Mesendoderm (in vitro differentiated cells): ENCODE data around the gene NCCRP1.
"Not testable (repeated sequence)": the region's sequence is repeated elsewhere in the genome, so short reads cannot be mapped to it uniquely, and the experiment has no call there.

Experiments
- DNase-seq: peaks from one replicate; pipeline ENCODE4 v3.0.0; 2013
- H2AK5ac ChIP-seq: 2 replicates; pipeline ENCODE4 v1.6.1; 2013; ENCODE audit warnings: low read length, inconsistent platforms
- H2BK120ac ChIP-seq: 2 replicates; pipeline ENCODE4 v1.6.1; 2013; ENCODE audit warnings: low read depth, mild to moderate bottlenecking, low read length, moderate library complexity, mixed read lengths
- H2BK15ac ChIP-seq: replicated peaks from 2 replicates; pipeline ENCODE4 v1.6.1; 2013; ENCODE audit warnings: low read depth, mild to moderate bottlenecking, moderate library complexity
- H2BK5ac ChIP-seq: 2 replicates; pipeline ENCODE4 v1.6.1; 2013; ENCODE audit warnings: low read length, inconsistent platforms
- H3K18ac ChIP-seq: 2 replicates; pipeline ENCODE4 v1.6.1; 2013; ENCODE audit warnings: mild to moderate bottlenecking, low read length, mixed read lengths
- H3K23ac ChIP-seq: one replicate; pipeline ENCODE4 v1.6.1; 2013; ENCODE audit warnings: low read length
- H3K27ac ChIP-seq: 2 replicates; pipeline ENCODE4 v1.5.1; 2013; ENCODE audit warnings: low read depth, mild to moderate bottlenecking, inconsistent platforms, low read length, moderate library complexity
- H3K27me3 ChIP-seq: 2 replicates; pipeline ENCODE4 v1.6.1; 2013; ENCODE audit warnings: low read length, control low read depth, mild to moderate bottlenecking, inconsistent platforms; ENCODE audit not compliant: insufficient read depth, poor library complexity
- H3K36me3 ChIP-seq: 2 replicates; pipeline ENCODE4 v1.6.1; 2013; ENCODE audit warnings: low read length, inconsistent platforms; ENCODE audit not compliant: control insufficient read depth, insufficient read depth
- H3K4ac ChIP-seq: one replicate; pipeline ENCODE4 v1.6.1; 2013; ENCODE audit warnings: low read depth, mild to moderate bottlenecking, low read length, moderate library complexity
- H3K4me1 ChIP-seq: 2 replicates; pipeline ENCODE4 v1.6.1; 2013; ENCODE audit warnings: low read depth, low read length, inconsistent platforms; ENCODE audit not compliant: control insufficient read depth
- H3K4me2 ChIP-seq: 2 replicates; pipeline ENCODE4 v1.6.1; 2013; ENCODE audit warnings: low read length
- H3K4me3 ChIP-seq: 2 replicates; pipeline ENCODE4 v1.5.1; 2013; ENCODE audit warnings: mild to moderate bottlenecking, low read length
- H3K56ac ChIP-seq: one replicate; pipeline ENCODE4 v1.6.1; 2013; ENCODE audit warnings: low read length
- H3K79me1 ChIP-seq: 2 replicates; pipeline ENCODE4 v1.6.1; 2013; ENCODE audit warnings: low read length, inconsistent platforms
- H3K79me2 ChIP-seq: 2 replicates; pipeline ENCODE4 v1.6.1; 2013; ENCODE audit warnings: mild to moderate bottlenecking, low read length; ENCODE audit not compliant: control insufficient read depth, insufficient read depth
- H3K9ac ChIP-seq: 2 replicates; pipeline ENCODE4 v1.6.1; 2013; ENCODE audit warnings: low read length, inconsistent platforms
- H4K5ac ChIP-seq: one replicate; pipeline ENCODE4 v1.6.1; 2013; ENCODE audit warnings: low read length
- H4K8ac ChIP-seq: one replicate; pipeline ENCODE4 v1.6.1; 2013; ENCODE audit warnings: low read depth, mild to moderate bottlenecking, control low read depth, low read length, moderate library complexity
- WGBS: extraction: QIAGEN DNeasy Blood & Tissue Kit; methylation state at CpG from one replicate; pipeline ENCODE4 v1.1.7; 2013; ENCODE audit warnings: low lambda C conversion rate, missing lambda C conversion rate; ENCODE audit not compliant: insufficient coverage; ENCODE audit errors: extremely low coverage; 5-methylcytosine and 5-hydroxymethylcytosine counted together

The NCCRP1 gene

GRCh38 chr19:39240421-39240820, 43.7 kb downstream of the NCCRP1 start:
- H4K8ac ChIP-seq = no peak overlapping the region
- H3K4me1 ChIP-seq = no peaks in the 10 kb centered on the region

GRCh38 chr19:39243741-39244140, 47.0 kb downstream of the NCCRP1 start:
- peaks cover 16% of the 10 kb centered on the region for H3K27me3 ChIP-seq
- no CpG with 5 or more reads among the region's 13 CpGs for WGBS
- not testable (repeated sequence) for H3K4me1 ChIP-seq

More at GRCh38 chr19:39240421-39240820, 43.7 kb downstream of the NCCRP1 start:
- Histone ChIP-seq H3K18ac (no peak overlapping the region), H3K4me3 (no peak overlapping the region), H3K56ac (no peak overlapping the region), H2AK5ac (no peak overlapping the region), H2BK5ac (no peak overlapping the region), H3K36me3 (no peaks in the 10 kb centered on the region), H3K9ac (no peak overlapping the region), H3K27ac (no peak overlapping the region), H2BK15ac (no peak overlapping the region), H3K27me3 (no peaks in the 10 kb centered on the region), H3K79me1 (no peaks in the 10 kb centered on the region), H3K4ac (no peak overlapping the region), H3K79me2 (no peaks in the 10 kb centered on the region), H3K4me2 (no peak overlapping the region), H3K23ac (no peak overlapping the region), H2BK120ac (no peak overlapping the region), H4K5ac (no peak overlapping the region)
- WGBS = no CpG with 5 or more reads among the region's 7 CpGs
- no peak for DNase-seq

GRCh38 chr19:39244410-39245100, 47.8 kb downstream of the NCCRP1 start, which contains the start of gene IFNL3:
IFNL3 (minus strand) TSS chr19:39245006; CDS start chr19:39244967, 39 bp downstream.
- not testable (repeated sequence) for H3K4me2 ChIP-seq, H3K9ac ChIP-seq, H3K23ac ChIP-seq, H2AK5ac ChIP-seq, H3K79me1 ChIP-seq, DNase-seq, H4K8ac ChIP-seq, H2BK120ac ChIP-seq, H4K5ac ChIP-seq, H2BK5ac ChIP-seq, H3K18ac ChIP-seq, H3K36me3 ChIP-seq, H2BK15ac ChIP-seq, H3K27ac ChIP-seq, H3K4me1 ChIP-seq, H3K56ac ChIP-seq, H3K79me2 ChIP-seq, H3K4ac ChIP-seq, H3K4me3 ChIP-seq
- H3K27me3 ChIP-seq = peaks cover 23% of the 10 kb centered on the region
- WGBS = no CpG with 5 or more reads among the region's 12 CpGs

More at GRCh38 chr19:39243741-39244140, 47.0 kb downstream of the NCCRP1 start:
- not testable (repeated sequence) for H3K79me1 ChIP-seq, H4K5ac ChIP-seq, H3K4me3 ChIP-seq, H2AK5ac ChIP-seq, H3K4ac ChIP-seq, H3K56ac ChIP-seq, H2BK120ac ChIP-seq, H3K23ac ChIP-seq, H2BK5ac ChIP-seq, H3K36me3 ChIP-seq, H2BK15ac ChIP-seq, H4K8ac ChIP-seq, H3K18ac ChIP-seq, H3K27ac ChIP-seq, DNase-seq, H3K4me2 ChIP-seq, H3K79me2 ChIP-seq, H3K9ac ChIP-seq

DNA sequence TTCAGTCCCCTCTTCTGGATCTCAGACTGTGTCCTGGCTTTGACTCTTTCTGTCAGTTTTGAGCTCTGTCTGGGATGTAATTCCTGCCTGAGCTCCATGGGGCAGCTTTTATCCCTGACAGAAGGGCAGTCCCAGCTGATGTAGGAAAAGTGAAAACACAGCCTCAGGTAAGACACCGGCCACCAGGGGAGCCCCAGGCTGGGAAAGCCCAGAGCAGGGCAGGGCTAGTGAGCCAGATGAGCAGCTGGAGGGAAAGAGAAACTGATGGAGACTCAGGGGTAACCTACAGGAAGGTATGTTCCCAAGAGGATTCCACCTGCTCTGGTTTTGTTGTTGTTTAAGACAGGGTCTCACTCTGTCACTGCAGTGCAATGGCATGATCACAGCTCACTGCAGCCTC, 48.4 kb downstream of the NCCRP1 start:
- not testable (repeated sequence) for H3K18ac ChIP-seq, DNase-seq, H3K4me1 ChIP-seq, H3K23ac ChIP-seq, H3K4me2 ChIP-seq, H3K9ac ChIP-seq, H3K36me3 ChIP-seq, H3K79me1 ChIP-seq, H4K8ac ChIP-seq, H2BK120ac ChIP-seq, H4K5ac ChIP-seq, H3K27ac ChIP-seq, H3K56ac ChIP-seq, H3K79me2 ChIP-seq, H3K4me3 ChIP-seq, H2AK5ac ChIP-seq, H2BK5ac ChIP-seq, H2BK15ac ChIP-seq, H3K4ac ChIP-seq
- WGBS = no CpG with 5 or more reads among the region's 1 CpG
- peaks cover 26% of the 10 kb centered on the region for H3K27me3 ChIP-seq

DNA sequence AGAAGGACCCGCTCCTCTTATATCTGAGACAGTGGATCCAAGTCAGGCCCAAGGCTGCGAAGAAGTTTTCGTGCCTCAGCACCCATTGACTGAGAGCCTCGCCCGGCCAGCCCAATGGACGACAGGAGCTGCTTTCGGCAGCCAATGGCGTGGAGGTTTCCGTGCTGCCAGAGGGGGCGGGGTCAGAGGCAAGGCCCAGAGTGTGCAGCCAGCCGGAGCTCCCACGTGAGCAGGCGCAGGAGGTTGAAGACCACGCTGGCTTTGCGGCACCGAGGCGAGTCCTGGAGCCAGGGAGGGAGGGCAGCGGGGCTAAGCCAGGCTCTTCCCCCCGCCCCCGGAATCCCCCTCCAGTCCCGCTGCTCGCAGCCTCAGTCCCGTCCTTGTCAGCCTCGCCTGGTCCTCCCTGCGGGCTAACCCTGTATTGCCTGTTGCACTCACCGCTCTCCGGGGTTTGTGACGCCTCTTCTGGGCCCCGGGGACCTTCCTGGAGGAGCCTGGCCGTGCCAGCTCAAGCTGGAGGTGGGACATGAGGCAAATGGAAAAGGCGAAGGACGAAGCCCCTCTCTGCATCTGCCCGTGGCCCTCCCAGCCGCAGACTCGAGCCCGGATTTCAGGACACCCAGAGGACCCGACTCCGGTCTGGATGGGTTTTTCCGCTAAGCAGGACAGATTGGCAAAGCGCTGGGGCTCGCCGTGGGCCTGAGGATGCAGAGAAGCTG, 50.3 kb downstream of the NCCRP1 start:
- Histone ChIP-seq H3K18ac (no peak overlapping the region), H2AK5ac (no peak overlapping the region), H4K8ac (no peak overlapping the region), H4K5ac (no peak overlapping the region), H3K27ac (no peak overlapping the region), H3K4me2 (no peak overlapping the region), H3K56ac (no peak overlapping the region), H3K36me3 (no peaks in the 10 kb centered on the region), H2BK120ac (no peak overlapping the region), H3K9ac (no peak overlapping the region), H3K4ac (no peak overlapping the region), H2BK15ac (no peak overlapping the region), H3K4me3 (no peak overlapping the region), H3K4me1 (no peaks in the 10 kb centered on the region), H3K23ac (no peak overlapping the region), H2BK5ac (no peak overlapping the region), H3K79me2 (no peaks in the 10 kb centered on the region), H3K79me1 (no peaks in the 10 kb centered on the region), H3K27me3 (peaks cover 27% of the 10 kb centered on the region)
- DNase-seq = peak; percentile 64
- WGBS = no CpG with 5 or more reads among the region's 42 CpGs
